Measurements from ENCODE around the gene ATG12.

The ATG12 gene

GRCh38 chr5:115806986-115807653, 34.2 kb downstream of the ATG12 start:
- DNase-seq, result no peak

GRCh38 chr5:115801984-115802383, 39.4 kb downstream of the ATG12 start:
- DNase-seq, result no peak

GRCh38 chr5:115801152-115801551, 40.2 kb downstream of the ATG12 start:
- no peak for DNase-seq

- no peak for DNase-seq
Observed at GRCh38 chr5:115800108-115800507, 41.3 kb downstream of the ATG12 start.

- DNase-seq, result no peak
Observed at GRCh38 chr5:115798252-115798651, 43.1 kb downstream of the ATG12 start.

- DNase-seq, result no peak
Observed at GRCh38 chr5:115796656-115797055, 44.7 kb downstream of the ATG12 start.

GRCh38 chr5:115795700-115796099, 45.7 kb downstream of the ATG12 start:
- DNase-seq, result no peak

- no peak for DNase-seq
Observed at GRCh38 chr5:115788440-115788839, 52.9 kb downstream of the ATG12 start.

GRCh38 chr5:115787426-115787825, 53.9 kb downstream of the ATG12 start:
- DNase-seq, result no peak

- no peak for DNase-seq
Observed at GRCh38 chr5:115785381-115786065, 55.8 kb downstream of the ATG12 start.

GRCh38 chr5:115778417-115778816, 62.9 kb downstream of the ATG12 start:
- DNase-seq, result no peak
